Activated naive CD4-positive, alpha-beta T cell treated with anti-CD3 and anti-CD28 coated beads, Interleukin-2, amount 50 U/mL, for 24 hours (primary cell): ENCODE data around the gene AUTS2.

Experiments used
- H3K27ac Mint-ChIP-seq: one replicate; pipeline ENCODE4 v1.8.0; 2021; ENCODE audit warnings: mild to moderate bottlenecking, mixed read lengths
- H3K27me3 Mint-ChIP-seq: one replicate; pipeline ENCODE4 v1.8.0; 2021; ENCODE audit warnings: mixed read lengths
- H3K36me3 Mint-ChIP-seq: one replicate; pipeline ENCODE4 v1.8.0; 2021; ENCODE audit warnings: mixed read lengths
- H3K4me1 Mint-ChIP-seq: one replicate; pipeline ENCODE4 v1.8.0; 2021; ENCODE audit warnings: mixed read lengths
- H3K4me3 Mint-ChIP-seq: one replicate; pipeline ENCODE4 v1.8.0; 2021; ENCODE audit warnings: mild to moderate bottlenecking, mixed read lengths
- H3K9me3 Mint-ChIP-seq: one replicate; pipeline ENCODE4 v1.8.0; 2021; ENCODE audit warnings: mixed read lengths

The AUTS2 gene

GRCh38 chr7:69630292-69630691, 32.0 kb downstream of the AUTS2 start:
- no peak overlapping the region for H3K27ac Mint-ChIP-seq
- H3K4me3 Mint-ChIP-seq: no peak overlapping the region
- no peaks in the 10 kb centered on the region for H3K9me3 Mint-ChIP-seq
- H3K36me3 Mint-ChIP-seq: no peaks in the 10 kb centered on the region
- H3K27me3 Mint-ChIP-seq: no peaks in the 10 kb centered on the region
- no peaks in the 10 kb centered on the region for H3K4me1 Mint-ChIP-seq

GRCh38 chr7:69631131-69631530, 32.9 kb downstream of the AUTS2 start:
- H3K27ac Mint-ChIP-seq: no peak overlapping the region
- H3K9me3 Mint-ChIP-seq: no peaks in the 10 kb centered on the region
- no peak overlapping the region for H3K4me3 Mint-ChIP-seq
- H3K36me3 Mint-ChIP-seq: no peaks in the 10 kb centered on the region
- no peaks in the 10 kb centered on the region for H3K4me1 Mint-ChIP-seq
- H3K27me3 Mint-ChIP-seq: no peaks in the 10 kb centered on the region

- H3K4me1 Mint-ChIP-seq: no peaks in the 10 kb centered on the region
- no peaks in the 10 kb centered on the region for H3K36me3 Mint-ChIP-seq
- H3K27ac Mint-ChIP-seq: no peak overlapping the region
- H3K4me3 Mint-ChIP-seq: no peak overlapping the region
- H3K27me3 Mint-ChIP-seq: no peaks in the 10 kb centered on the region
- H3K9me3 Mint-ChIP-seq: no peaks in the 10 kb centered on the region
Measured at GRCh38 chr7:69632280-69632679, 34.0 kb downstream of the AUTS2 start.

- no peak overlapping the region for H3K27ac Mint-ChIP-seq
- H3K27me3 Mint-ChIP-seq: no peaks in the 10 kb centered on the region
- no peaks in the 10 kb centered on the region for H3K9me3 Mint-ChIP-seq
- H3K4me1 Mint-ChIP-seq: no peaks in the 10 kb centered on the region
- no peak overlapping the region for H3K4me3 Mint-ChIP-seq
- H3K36me3 Mint-ChIP-seq: no peaks in the 10 kb centered on the region
Measured at GRCh38 chr7:69633122-69633831, 35.0 kb downstream of the AUTS2 start.

- H3K4me1 Mint-ChIP-seq: no peaks in the 10 kb centered on the region
- H3K27me3 Mint-ChIP-seq: no peaks in the 10 kb centered on the region
- no peak overlapping the region for H3K4me3 Mint-ChIP-seq
- H3K36me3 Mint-ChIP-seq: no peaks in the 10 kb centered on the region
- no peak overlapping the region for H3K27ac Mint-ChIP-seq
- H3K9me3 Mint-ChIP-seq: no peaks in the 10 kb centered on the region
Measured at GRCh38 chr7:69635555-69636185, 37.4 kb downstream of the AUTS2 start.

GRCh38 chr7:69638674-69639073, 40.4 kb downstream of the AUTS2 start:
- Mint-ChIP-seq H3K27ac (no peak overlapping the region), H3K4me1 (no peaks in the 10 kb centered on the region), H3K4me3 (no peak overlapping the region), H3K9me3 (no peaks in the 10 kb centered on the region), H3K36me3 (no peaks in the 10 kb centered on the region), H3K27me3 (no peaks in the 10 kb centered on the region)

- no peak overlapping the region for H3K4me3 Mint-ChIP-seq
- no peaks in the 10 kb centered on the region for H3K36me3 Mint-ChIP-seq
- H3K9me3 Mint-ChIP-seq: no peaks in the 10 kb centered on the region
- H3K27me3 Mint-ChIP-seq: no peaks in the 10 kb centered on the region
- H3K27ac Mint-ChIP-seq: no peak overlapping the region
- no peaks in the 10 kb centered on the region for H3K4me1 Mint-ChIP-seq
Measured at GRCh38 chr7:69640216-69640615, 41.9 kb downstream of the AUTS2 start.

GRCh38 chr7:69640925-69641594, 42.8 kb downstream of the AUTS2 start:
- no peak overlapping the region for H3K4me3 Mint-ChIP-seq
- H3K36me3 Mint-ChIP-seq: no peaks in the 10 kb centered on the region
- no peaks in the 10 kb centered on the region for H3K27me3 Mint-ChIP-seq
- no peaks in the 10 kb centered on the region for H3K9me3 Mint-ChIP-seq
- H3K27ac Mint-ChIP-seq: no peak overlapping the region
- no peaks in the 10 kb centered on the region for H3K4me1 Mint-ChIP-seq

- no peaks in the 10 kb centered on the region for H3K9me3 Mint-ChIP-seq
Measured at GRCh38 chr7:69643265-69643664, 45.0 kb downstream of the AUTS2 start.

GRCh38 chr7:69643708-69644445, 45.6 kb downstream of the AUTS2 start:
- H3K9me3 Mint-ChIP-seq: no peaks in the 10 kb centered on the region
- H3K4me1 Mint-ChIP-seq: no peaks in the 10 kb centered on the region
- H3K4me3 Mint-ChIP-seq: no peak overlapping the region
- no peaks in the 10 kb centered on the region for H3K36me3 Mint-ChIP-seq
- no peak overlapping the region for H3K27ac Mint-ChIP-seq
- no peaks in the 10 kb centered on the region for H3K27me3 Mint-ChIP-seq

More at GRCh38 chr7:69643265-69643664, 45.0 kb downstream of the AUTS2 start:
- Mint-ChIP-seq H3K36me3 (no peaks in the 10 kb centered on the region), H3K27me3 (no peaks in the 10 kb centered on the region), H3K4me1 (no peaks in the 10 kb centered on the region), H3K27ac (no peak overlapping the region), H3K4me3 (no peak overlapping the region)

GRCh38 chr7:69645683-69646082, 47.4 kb downstream of the AUTS2 start:
- Mint-ChIP-seq H3K27ac (no peak overlapping the region), H3K9me3 (no peaks in the 10 kb centered on the region), H3K36me3 (no peaks in the 10 kb centered on the region), H3K4me3 (no peak overlapping the region), H3K4me1 (no peaks in the 10 kb centered on the region), H3K27me3 (no peaks in the 10 kb centered on the region)

- Mint-ChIP-seq H3K4me1 (no peaks in the 10 kb centered on the region), H3K4me3 (no peak overlapping the region), H3K9me3 (no peaks in the 10 kb centered on the region)
Measured at GRCh38 chr7:69651101-69651590, 52.9 kb downstream of the AUTS2 start.

GRCh38 chr7:69652947-69653701, 54.8 kb downstream of the AUTS2 start:
- Mint-ChIP-seq H3K36me3 (no peaks in the 10 kb centered on the region), H3K9me3 (no peaks in the 10 kb centered on the region), H3K27ac (no peak overlapping the region), H3K4me1 (no peaks in the 10 kb centered on the region), H3K4me3 (no peak overlapping the region), H3K27me3 (no peaks in the 10 kb centered on the region)

More at GRCh38 chr7:69651101-69651590, 52.9 kb downstream of the AUTS2 start:
- no peak overlapping the region for H3K27ac Mint-ChIP-seq
- no peaks in the 10 kb centered on the region for H3K36me3 Mint-ChIP-seq
- H3K27me3 Mint-ChIP-seq: no peaks in the 10 kb centered on the region

GRCh38 chr7:69653806-69654205, 55.5 kb downstream of the AUTS2 start:
- no peaks in the 10 kb centered on the region for H3K4me1 Mint-ChIP-seq
- no peaks in the 10 kb centered on the region for H3K36me3 Mint-ChIP-seq
- no peak overlapping the region for H3K27ac Mint-ChIP-seq
- H3K27me3 Mint-ChIP-seq: no peaks in the 10 kb centered on the region
- no peaks in the 10 kb centered on the region for H3K9me3 Mint-ChIP-seq
- H3K4me3 Mint-ChIP-seq: no peak overlapping the region

- Mint-ChIP-seq H3K27ac (no peak overlapping the region), H3K36me3 (no peaks in the 10 kb centered on the region), H3K27me3 (no peaks in the 10 kb centered on the region), H3K4me1 (no peaks in the 10 kb centered on the region), H3K4me3 (no peak overlapping the region), H3K9me3 (no peaks in the 10 kb centered on the region)
Measured at GRCh38 chr7:69654381-69654780, 56.1 kb downstream of the AUTS2 start.
